BJ (cell line): ENCODE measurements around the gene PSEN1. TPM values are rescaled to one million over a fixed set of nuclear protein-coding genes. Genes with fewer than 3 reads are reported as not detected.

Source experiments
- CTCF ChIA-PET: fragments of 350-600 bp; formaldehyde crosslinking; extraction: SDS; loops from one replicate; lab custom pipeline; 2021; ENCODE audit warnings: antibody characterized with exemption, inconsistent platforms; lab: Yijun Ruan, JAX
- POLR2A ChIA-PET: fragments of 300-600 bp; sonication (Branson Sonifier 250); formaldehyde crosslinking; extraction: SDS; loops from one replicate; lab custom pipeline; 2021; ENCODE audit warnings: antibody characterized with exemption; lab: Charles Lee
- DNase-seq: peaks from one replicate; pipeline ENCODE4 v3.0.0-alpha.2; 2011; ENCODE audit warnings: low read depth
- H3K27me3 ChIP-seq: 2 replicates; pipeline ENCODE4 v1.6.0; 2011; ENCODE audit warnings: low read length; ENCODE audit not compliant: control insufficient read depth, insufficient read depth
- H3K36me3 ChIP-seq: 2 replicates; pipeline ENCODE4 v1.5.1; 2011; ENCODE audit warnings: low read length; ENCODE audit not compliant: control insufficient read depth, insufficient read depth
- H3K4me3 ChIP-seq: 2 replicates; pipeline ENCODE4 v1.5.1; 2011; ENCODE audit warnings: low read depth, mild to moderate bottlenecking, control low read depth, low read length
- CTCF ChIP-seq: IDR thresholded peaks from 2 replicates; pipeline ENCODE4 v1.5.1; 2011; ENCODE audit warnings: low read depth, mild to moderate bottlenecking, control low read depth, inconsistent platforms, low read length, moderate library complexity; ENCODE audit not compliant: insufficient read depth
- polyA minus RNA-seq: library from RNA; depleted of rRNA, polyadenylated mRNA; stranded (reverse); fragments of >200 nt; gene quantifications from 2 replicates; pipeline ENCODE4 v1.2.3, GENCODE V29; 2011; rRNA and poly(A)+ RNA removed
- polyA plus RNA-seq: library from polyadenylated mRNA; depleted of rRNA; stranded (reverse); fragments of >200 nt; gene quantifications from 2 replicates; pipeline ENCODE4 v1.2.3, GENCODE V29; 2011; rRNA removed

The PSEN1 gene
- polyA plus RNA-seq (15.8 and 23.0 TPM in 2 replicates), polyA minus RNA-seq (39.7 and 42.3 TPM in 2 replicates)

- POLR2A ChIA-PET: interaction anchor here (0.5 kb wide), 1 partner anchor 10 kb away, joined by 8 read pairs; no protein-coding TSS in a partner anchor
- Histone ChIP-seq H3K4me3 (peak within 1 kb of the TSS; percentile 92), H3K36me3 (no peaks in the 10 kb centered on the region), H3K27me3 (no peaks in the 10 kb centered on the region)
- TF ChIP-seq CTCF: no peak
- peak; percentile 28 for DNase-seq
- CTCF ChIA-PET: interaction anchor here (0.9 kb wide), 1 partner anchor 10 kb away, joined by 3 read pairs; no protein-coding TSS in a partner anchor
Observed at GRCh38 chr14:73136387-73137225, at the start of gene PSEN1. TSS of gene PSEN1 (plus strand) at chr14:73136507. CDS start at chr14:73148020, 11,513 bp downstream.

- no peak for DNase-seq
- TF ChIP-seq CTCF: no peak
- no peak overlapping the region for H3K4me3 ChIP-seq
- POLR2A ChIA-PET: no interaction called here
- H3K27me3 ChIP-seq: no peaks in the 10 kb centered on the region
- CTCF ChIA-PET: no interaction called here
- H3K36me3 ChIP-seq: peaks cover 9% of the 10 kb centered on the region
Observed at GRCh38 chr14:73091044-73091443, 45.3 kb upstream of the PSEN1 start.

DNA sequence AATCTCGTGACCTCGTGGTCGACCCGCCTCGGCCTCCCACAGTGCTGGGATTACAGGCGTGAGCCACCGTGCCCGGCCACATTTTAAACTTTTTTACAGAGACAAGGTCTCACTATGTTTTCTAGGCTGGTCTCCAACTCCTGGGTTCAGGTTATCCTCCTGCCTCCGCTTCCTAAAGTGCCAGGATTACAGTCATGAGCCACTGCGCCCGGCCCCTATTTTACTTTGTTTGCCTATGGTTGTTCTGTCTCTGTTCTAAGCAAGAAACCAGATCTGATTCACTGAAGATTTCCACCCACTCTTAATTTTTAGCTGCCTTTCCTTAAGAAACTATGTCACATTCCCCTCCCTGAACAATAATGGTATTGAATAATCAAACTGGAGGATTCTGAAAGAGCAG, 38.9 kb upstream of the PSEN1 start:
- Histone ChIP-seq H3K27me3 (no peaks in the 10 kb centered on the region), H3K36me3 (peaks cover 7% of the 10 kb centered on the region), H3K4me3 (no peak overlapping the region)
- POLR2A ChIA-PET: no interaction called here
- TF ChIP-seq CTCF: no peak
- no peak for DNase-seq
- CTCF ChIA-PET: no interaction called here

GRCh38 chr14:73100334-73100733, 36.0 kb upstream of the PSEN1 start:
- no peak for TF ChIP-seq CTCF
- H3K36me3 ChIP-seq: peaks cover 13% of the 10 kb centered on the region
- H3K4me3 ChIP-seq: no peak overlapping the region
- ChIA-PET POLR2A (no interaction called here), CTCF (interaction anchor here (1.7 kb wide), 1 partner anchor 16 kb away, joined by 5 read pairs; no protein-coding TSS in a partner anchor)
- no peaks in the 10 kb centered on the region for H3K27me3 ChIP-seq
- no peak for DNase-seq

DNA sequence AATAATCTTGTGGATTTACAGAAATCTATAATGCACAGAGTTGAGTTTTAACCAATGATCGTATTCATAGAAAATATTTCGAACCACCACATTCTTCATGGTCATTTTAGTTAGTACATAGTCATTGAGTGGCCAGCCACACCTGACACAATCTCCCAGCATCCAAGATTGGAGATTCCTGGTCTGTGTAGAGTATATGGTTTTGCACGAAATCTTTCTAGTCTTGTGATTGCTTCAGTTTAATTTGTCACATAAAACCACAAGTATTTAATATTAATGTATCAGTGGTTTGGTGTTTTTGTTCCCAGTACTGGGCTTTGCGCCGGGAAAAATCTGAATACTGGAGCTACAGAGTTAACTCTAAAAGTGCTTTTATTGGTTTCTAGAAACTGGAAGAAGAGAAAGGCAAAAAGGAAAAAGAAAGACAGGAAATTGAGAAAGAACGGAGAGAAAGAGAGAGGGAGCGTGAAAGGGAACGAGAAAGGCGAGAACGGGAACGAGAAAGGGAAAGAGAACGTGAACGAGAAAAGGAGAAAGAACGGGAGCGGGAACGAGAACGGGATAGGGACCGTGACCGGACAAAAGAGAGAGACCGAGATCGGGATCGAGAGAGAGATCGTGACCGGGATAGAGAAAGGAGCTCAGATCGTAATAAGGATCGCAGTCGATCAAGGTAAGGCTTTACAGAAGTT, 33.4 kb upstream of the PSEN1 start:
- no peak for TF ChIP-seq CTCF
- CTCF ChIA-PET: interaction anchor here (1.2 kb wide), 1 partner anchor 13 kb away, joined by 4 read pairs; no protein-coding TSS in a partner anchor
- DNase-seq: no peak
- no peak overlapping the region for H3K4me3 ChIP-seq
- H3K36me3 ChIP-seq: peaks cover 9% of the 10 kb centered on the region
- no peaks in the 10 kb centered on the region for H3K27me3 ChIP-seq
- POLR2A ChIA-PET: no interaction called here
